ENCODE measurements around the gene RPA1. TPM values are rescaled to one million over a fixed set of nuclear protein-coding genes. Genes with fewer than 3 reads are reported as not detected.

The RPA1 gene
- total and polyA plus RNA-seq, 9 of the 15 experiments (the other 6 are each of a cell fraction or from before 2014, with no cell fraction given), result 25.2 to 125 (median 47.4) TPM

DNA sequence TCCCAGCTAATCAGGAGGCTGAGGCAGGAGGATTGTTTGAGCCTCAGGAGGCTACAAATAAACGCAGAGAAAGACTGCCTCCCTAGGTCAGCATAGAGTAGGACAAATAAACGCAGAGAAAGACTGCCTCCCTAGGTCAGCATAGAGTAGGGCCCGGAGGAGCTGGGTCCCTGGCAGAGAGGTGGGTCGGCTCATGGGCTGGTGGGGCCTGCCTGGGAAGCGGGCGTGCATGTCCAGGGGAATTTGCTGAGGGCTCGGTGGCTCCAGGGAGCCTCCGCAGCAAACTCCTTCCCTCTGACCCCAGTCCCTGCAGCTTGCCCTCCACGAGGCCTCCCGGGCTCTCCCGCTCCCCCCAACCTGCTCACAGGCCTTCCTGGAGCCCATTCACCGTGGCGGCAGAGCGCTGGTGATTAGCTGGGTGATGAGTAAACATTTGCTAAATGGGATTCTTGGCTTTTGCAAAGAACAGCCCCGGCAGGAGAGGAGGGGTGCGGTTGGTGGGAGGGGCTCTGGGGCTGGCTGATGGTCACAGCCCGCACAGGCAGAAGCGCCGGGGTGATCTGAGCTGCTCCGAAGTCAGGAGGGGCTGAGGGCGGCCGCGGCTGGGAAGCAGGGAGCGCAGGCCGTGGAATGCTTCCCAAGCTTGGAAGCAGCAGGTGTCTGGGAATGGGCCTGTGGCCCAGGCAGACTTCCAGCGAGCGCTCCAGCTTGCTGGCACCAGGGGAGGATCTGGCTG is 102.2 kb downstream of the RPA1 start:
- H3K4me3 ChIP-seq, result no peak overlapping the region
- intact Hi-C loops (cut with micrococcal nuclease), result no loop called here
- H4K20me1 ChIP-seq (replicated peaks; ENCODE audit: control insufficient read depth, insufficient read depth, low read length), result no peaks in the 10 kb centered on the region; the same call in 1 of the 2 replicates
- H3K27me3 ChIP-seq (ENCODE audit: control insufficient read depth in 2 of 2, insufficient read depth in 2 of 2, low read length in 2 of 2), result peaks cover 21 to 68% of the 10 kb centered on the region in 2 experiments; a peak in 4 of 5 replicates
- in situ Hi-C loops (cut with MboI), result no loop called here
- 26% methylated on average over 22 of the region's 27 CpGs for WGBS (ENCODE audit: insufficient coverage, low coverage, missing lambda C conversion rate)
- H3K9me3 ChIP-seq (replicated peaks; ENCODE audit: control insufficient read depth, insufficient read depth, low read depth, low read length), result no peaks in the 10 kb centered on the region
- no peaks in the 10 kb centered on the region for H3K36me3 ChIP-seq (ENCODE audit: control insufficient read depth, insufficient read depth, low read length)
- no peak overlapping the region for H3K27ac ChIP-seq (ENCODE audit: extremely low read depth, low read depth, low read length)
- H2AFZ ChIP-seq (ENCODE audit: low read depth, low read length), result no peak overlapping the region
- H3K4me1 ChIP-seq (replicated peaks in 1 of 2; ENCODE audit: control insufficient read depth in 2 of 2, insufficient read depth in 2 of 2, low read length in 2 of 2), result peaks cover 0 to 19% of the 10 kb centered on the region in 2 experiments; a peak in 2 of 5 replicates
- FAIRE-seq, result no peak
- H3K9me1 ChIP-seq (ENCODE audit: control insufficient read depth, insufficient read depth, low read length), result no peaks in the 10 kb centered on the region
- H3K9ac ChIP-seq (ENCODE audit: insufficient read depth in 1 of 2, low read depth in 2 of 2, low read length in 2 of 2), result no peak overlapping the region; a peak in 1 of 4 replicates
- BruUV-seq (replicated peaks), result no TSS peak
- DNase-seq (ENCODE audit: extremely low read depth in 1 of 4, low spot score in 3 of 4), result no peak
- no peak for ATAC-seq
- ChIA-PET CTCF (ENCODE audit: low intra/inter-chr PET ratio) (no interaction called here), POLR2A (interaction anchor here (0.6 to 1.4 kb wide), 4 partner anchors 8 to 549 kb away, joined by 3 to 5 read pairs (median 4); no protein-coding TSS in a partner anchor)
- H3K4me2 ChIP-seq (ENCODE audit: insufficient read depth, low read length), result no peak overlapping the region
- TF ChIP-seq ZNF561 (CRISPR knock-in tag; conservative IDR thresholded peaks at IDR 0.05) (no peak), PURB (CRISPR knock-in tag; IDR thresholded peaks at IDR 0.05; ENCODE audit: low read depth) (no peak)
- TF ChIP-seq, protein P1, sequence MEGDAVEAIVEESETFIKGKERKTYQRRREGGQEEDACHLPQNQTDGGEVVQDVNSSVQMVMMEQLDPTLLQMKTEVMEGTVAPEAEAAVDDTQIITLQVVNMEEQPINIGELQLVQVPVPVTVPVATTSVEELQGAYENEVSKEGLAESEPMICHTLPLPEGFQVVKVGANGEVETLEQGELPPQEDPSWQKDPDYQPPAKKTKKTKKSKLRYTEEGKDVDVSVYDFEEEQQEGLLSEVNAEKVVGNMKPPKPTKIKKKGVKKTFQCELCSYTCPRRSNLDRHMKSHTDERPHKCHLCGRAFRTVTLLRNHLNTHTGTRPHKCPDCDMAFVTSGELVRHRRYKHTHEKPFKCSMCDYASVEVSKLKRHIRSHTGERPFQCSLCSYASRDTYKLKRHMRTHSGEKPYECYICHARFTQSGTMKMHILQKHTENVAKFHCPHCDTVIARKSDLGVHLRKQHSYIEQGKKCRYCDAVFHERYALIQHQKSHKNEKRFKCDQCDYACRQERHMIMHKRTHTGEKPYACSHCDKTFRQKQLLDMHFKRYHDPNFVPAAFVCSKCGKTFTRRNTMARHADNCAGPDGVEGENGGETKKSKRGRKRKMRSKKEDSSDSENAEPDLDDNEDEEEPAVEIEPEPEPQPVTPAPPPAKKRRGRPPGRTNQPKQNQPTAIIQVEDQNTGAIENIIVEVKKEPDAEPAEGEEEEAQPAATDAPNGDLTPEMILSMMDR (IDR thresholded peaks at IDR 0.05 in 2 of 3, conservative IDR thresholded peaks at IDR 0.05 in 1 of 3; ENCODE audit: insufficient read depth in 2 of 3, low read depth in 1 of 3, low read length in 3 of 3), result peak in 1 of 3 experiments; percentile 43; a peak in 3 of 6 replicates
- no peaks in the 10 kb centered on the region for H3K79me2 ChIP-seq (ENCODE audit: control insufficient read depth, insufficient read depth, low read length)
